ENCODE measurements around the gene EML4.

DNA sequence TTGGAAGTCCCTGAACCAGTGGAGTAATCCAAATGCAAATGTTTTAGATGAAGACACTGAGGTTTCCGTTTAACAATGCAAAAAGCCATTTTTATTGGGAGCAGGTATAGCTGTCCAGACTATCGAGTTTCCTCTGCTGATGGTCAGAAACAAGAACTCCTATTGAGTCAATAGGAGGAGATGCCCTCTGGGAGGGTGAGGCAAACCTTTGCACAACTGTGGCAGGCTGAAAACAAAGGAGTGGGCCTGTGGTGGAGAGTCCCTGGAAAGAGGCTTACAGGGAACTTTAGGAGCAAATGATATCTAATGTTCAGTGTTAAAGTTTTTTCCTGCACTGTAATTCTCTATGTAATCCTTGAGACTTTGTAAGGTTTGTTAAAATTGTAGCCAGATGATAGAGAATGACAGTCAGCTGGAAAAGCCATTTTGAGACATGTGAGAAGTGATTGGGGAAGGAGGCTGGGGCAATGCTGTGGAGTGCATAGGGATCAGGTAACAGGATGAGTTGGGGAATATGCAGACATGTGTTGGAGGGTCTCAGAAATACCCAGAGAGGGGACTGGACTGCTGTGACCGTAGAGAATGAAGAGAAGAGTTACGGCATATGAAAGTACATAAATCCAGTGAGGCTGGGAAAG lies 15.1 kb upstream of the EML4 start:
- no peak for TF ChIP-seq POLR2AphosphoS5 (IDR thresholded peaks at IDR 0.05; ENCODE audit: borderline replicate concordance, low read depth, low read length)
- TF ChIP-seq EZH2 (IDR thresholded peaks at IDR 0.05) = no peak

Data from SK-N-MC (cell line).